Mesendoderm (in vitro differentiated cells): Measurements from ENCODE around the gene C11orf91.
A peak's percentile ranks its signal among the peaks of the same experiment; 100 is the strongest.

Experiments used
- DNase-seq: peaks from one replicate; pipeline ENCODE4 v3.0.0; 2013
- H2AK5ac ChIP-seq: 2 replicates; pipeline ENCODE4 v1.6.1; 2013; ENCODE audit warnings: low read length, inconsistent platforms
- H2BK120ac ChIP-seq: 2 replicates; pipeline ENCODE4 v1.6.1; 2013; ENCODE audit warnings: low read depth, mild to moderate bottlenecking, low read length, moderate library complexity, mixed read lengths
- H2BK15ac ChIP-seq: replicated peaks from 2 replicates; pipeline ENCODE4 v1.6.1; 2013; ENCODE audit warnings: low read depth, mild to moderate bottlenecking, moderate library complexity
- H2BK5ac ChIP-seq: 2 replicates; pipeline ENCODE4 v1.6.1; 2013; ENCODE audit warnings: low read length, inconsistent platforms
- H3K18ac ChIP-seq: 2 replicates; pipeline ENCODE4 v1.6.1; 2013; ENCODE audit warnings: mild to moderate bottlenecking, low read length, mixed read lengths
- H3K23ac ChIP-seq: one replicate; pipeline ENCODE4 v1.6.1; 2013; ENCODE audit warnings: low read length
- H3K27ac ChIP-seq: 2 replicates; pipeline ENCODE4 v1.5.1; 2013; ENCODE audit warnings: low read depth, mild to moderate bottlenecking, inconsistent platforms, low read length, moderate library complexity
- H3K27me3 ChIP-seq: 2 replicates; pipeline ENCODE4 v1.6.1; 2013; ENCODE audit warnings: low read length, control low read depth, mild to moderate bottlenecking, inconsistent platforms; ENCODE audit not compliant: insufficient read depth, poor library complexity
- H3K36me3 ChIP-seq: 2 replicates; pipeline ENCODE4 v1.6.1; 2013; ENCODE audit warnings: low read length, inconsistent platforms; ENCODE audit not compliant: control insufficient read depth, insufficient read depth
- H3K4ac ChIP-seq: one replicate; pipeline ENCODE4 v1.6.1; 2013; ENCODE audit warnings: low read depth, mild to moderate bottlenecking, low read length, moderate library complexity
- H3K4me1 ChIP-seq: 2 replicates; pipeline ENCODE4 v1.6.1; 2013; ENCODE audit warnings: low read depth, low read length, inconsistent platforms; ENCODE audit not compliant: control insufficient read depth
- H3K4me2 ChIP-seq: 2 replicates; pipeline ENCODE4 v1.6.1; 2013; ENCODE audit warnings: low read length
- H3K4me3 ChIP-seq: 2 replicates; pipeline ENCODE4 v1.5.1; 2013; ENCODE audit warnings: mild to moderate bottlenecking, low read length
- H3K56ac ChIP-seq: one replicate; pipeline ENCODE4 v1.6.1; 2013; ENCODE audit warnings: low read length
- H3K79me1 ChIP-seq: 2 replicates; pipeline ENCODE4 v1.6.1; 2013; ENCODE audit warnings: low read length, inconsistent platforms
- H3K79me2 ChIP-seq: 2 replicates; pipeline ENCODE4 v1.6.1; 2013; ENCODE audit warnings: mild to moderate bottlenecking, low read length; ENCODE audit not compliant: control insufficient read depth, insufficient read depth
- H3K9ac ChIP-seq: 2 replicates; pipeline ENCODE4 v1.6.1; 2013; ENCODE audit warnings: low read length, inconsistent platforms
- H4K5ac ChIP-seq: one replicate; pipeline ENCODE4 v1.6.1; 2013; ENCODE audit warnings: low read length
- H4K8ac ChIP-seq: one replicate; pipeline ENCODE4 v1.6.1; 2013; ENCODE audit warnings: low read depth, mild to moderate bottlenecking, control low read depth, low read length, moderate library complexity
- WGBS: extraction: QIAGEN DNeasy Blood & Tissue Kit; methylation state at CpG from one replicate; pipeline ENCODE4 v1.1.7; 2013; ENCODE audit warnings: low lambda C conversion rate, missing lambda C conversion rate; ENCODE audit not compliant: insufficient coverage; ENCODE audit errors: extremely low coverage; 5-methylcytosine and 5-hydroxymethylcytosine counted together

Gene C11orf91

GRCh38 chr11:33724644-33725035 is 24.0 kb upstream of the C11orf91 start:
- H3K4me3 ChIP-seq, result no peak overlapping the region
- no peak for DNase-seq
- H2BK5ac ChIP-seq, result no peak overlapping the region
- no peaks in the 10 kb centered on the region for H3K36me3 ChIP-seq
- peaks cover 8% of the 10 kb centered on the region for H3K4me1 ChIP-seq
- no peaks in the 10 kb centered on the region for H3K79me2 ChIP-seq
- H3K18ac ChIP-seq, result no peak overlapping the region
- H2BK15ac ChIP-seq, result no peak overlapping the region
- no CpG with 5 or more reads among the region's 4 CpGs for WGBS
- no peak overlapping the region for H3K4me2 ChIP-seq
- no peak overlapping the region for H3K4ac ChIP-seq
- H3K79me1 ChIP-seq, result peaks cover 3% of the 10 kb centered on the region
- no peaks in the 10 kb centered on the region for H3K27me3 ChIP-seq
- H3K27ac ChIP-seq, result no peak overlapping the region
- no peak overlapping the region for H3K23ac ChIP-seq
- H2BK120ac ChIP-seq, result no peak overlapping the region
- H4K8ac ChIP-seq, result no peak overlapping the region
- no peak overlapping the region for H3K56ac ChIP-seq
- H4K5ac ChIP-seq, result no peak overlapping the region
- H3K9ac ChIP-seq, result no peak overlapping the region
- no peak overlapping the region for H2AK5ac ChIP-seq

- no peaks in the 10 kb centered on the region for H3K36me3 ChIP-seq
- peak overlapping the region; percentile 16 for H3K18ac ChIP-seq
- H3K4ac ChIP-seq, result no peak overlapping the region
- no peaks in the 10 kb centered on the region for H3K79me2 ChIP-seq
- no peak overlapping the region for H4K5ac ChIP-seq
- no peak overlapping the region for H2BK120ac ChIP-seq
- H3K79me1 ChIP-seq, result peaks cover 3% of the 10 kb centered on the region
- no peak overlapping the region for H2BK5ac ChIP-seq
- no peaks in the 10 kb centered on the region for H3K27me3 ChIP-seq
- H3K4me2 ChIP-seq, result no peak overlapping the region
- no peak overlapping the region for H2BK15ac ChIP-seq
- no peak overlapping the region for H3K56ac ChIP-seq
- H2AK5ac ChIP-seq, result no peak overlapping the region
- peaks cover 8% of the 10 kb centered on the region for H3K4me1 ChIP-seq
- H3K27ac ChIP-seq, result peak overlapping the region; percentile 30
- DNase-seq, result peak; percentile 92
- no peak overlapping the region for H3K4me3 ChIP-seq
- no CpG with 5 or more reads among the region's 6 CpGs for WGBS
- H3K23ac ChIP-seq, result no peak overlapping the region
- no peak overlapping the region for H4K8ac ChIP-seq
- no peak overlapping the region for H3K9ac ChIP-seq
These were observed 22.7 kb upstream of the C11orf91 start for GRCh38 chr11:33723238-33723881.

- H4K8ac ChIP-seq, result no peak overlapping the region
- H3K18ac ChIP-seq, result no peak overlapping the region
- H3K23ac ChIP-seq, result no peak overlapping the region
- H3K56ac ChIP-seq, result no peak overlapping the region
- H3K79me1 ChIP-seq, result peaks cover 3% of the 10 kb centered on the region
- H2AK5ac ChIP-seq, result no peak overlapping the region
- no peak overlapping the region for H3K4me2 ChIP-seq
- no peak overlapping the region for H2BK120ac ChIP-seq
- H3K4me1 ChIP-seq, result peaks cover 8% of the 10 kb centered on the region
- peak; percentile 53 for DNase-seq
- H2BK5ac ChIP-seq, result no peak overlapping the region
- no peak overlapping the region for H4K5ac ChIP-seq
- H3K9ac ChIP-seq, result no peak overlapping the region
- WGBS, result no CpG with 5 or more reads among the region's 2 CpGs
- no peak overlapping the region for H3K27ac ChIP-seq
- no peaks in the 10 kb centered on the region for H3K79me2 ChIP-seq
- H2BK15ac ChIP-seq, result no peak overlapping the region
- no peaks in the 10 kb centered on the region for H3K36me3 ChIP-seq
- no peak overlapping the region for H3K4ac ChIP-seq
- no peaks in the 10 kb centered on the region for H3K27me3 ChIP-seq
- no peak overlapping the region for H3K4me3 ChIP-seq
These were observed 22.1 kb upstream of the C11orf91 start for GRCh38 chr11:33722590-33723234.

DNA sequence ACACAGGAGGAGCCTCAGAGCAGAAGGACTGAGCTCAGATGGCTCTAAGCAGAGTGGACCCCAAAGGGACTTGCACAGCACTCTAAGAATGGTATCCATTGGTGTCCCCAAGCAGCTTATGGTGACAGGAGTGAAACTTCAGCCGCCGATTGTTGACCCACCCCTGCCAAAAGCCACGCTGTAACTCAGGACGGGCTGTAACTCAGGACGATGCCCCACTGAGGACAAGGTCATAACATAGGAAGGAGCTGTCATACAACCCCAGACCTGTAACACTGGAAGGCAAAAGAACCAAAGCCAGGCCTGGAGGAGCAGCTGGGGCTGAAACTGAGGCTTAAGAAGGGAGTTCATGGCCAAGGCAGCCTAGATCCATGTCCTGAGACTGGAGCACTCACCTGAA is 21.4 kb upstream of the C11orf91 start:
- Histone ChIP-seq H3K27me3 (no peaks in the 10 kb centered on the region), H3K4ac (no peak overlapping the region), H2BK120ac (no peak overlapping the region), H4K5ac (no peak overlapping the region), H3K79me2 (no peaks in the 10 kb centered on the region), H4K8ac (no peak overlapping the region), H2BK15ac (no peak overlapping the region), H3K79me1 (peaks cover 3% of the 10 kb centered on the region), H3K4me1 (peaks cover 8% of the 10 kb centered on the region), H3K23ac (no peak overlapping the region), H3K56ac (no peak overlapping the region), H3K18ac (no peak overlapping the region), H2AK5ac (no peak overlapping the region), H3K4me2 (no peak overlapping the region), H3K27ac (no peak overlapping the region), H3K4me3 (no peak overlapping the region), H3K9ac (no peak overlapping the region), H2BK5ac (no peak overlapping the region), H3K36me3 (no peaks in the 10 kb centered on the region)
- no CpG with 5 or more reads among the region's 5 CpGs for WGBS
- no peak for DNase-seq

DNA sequence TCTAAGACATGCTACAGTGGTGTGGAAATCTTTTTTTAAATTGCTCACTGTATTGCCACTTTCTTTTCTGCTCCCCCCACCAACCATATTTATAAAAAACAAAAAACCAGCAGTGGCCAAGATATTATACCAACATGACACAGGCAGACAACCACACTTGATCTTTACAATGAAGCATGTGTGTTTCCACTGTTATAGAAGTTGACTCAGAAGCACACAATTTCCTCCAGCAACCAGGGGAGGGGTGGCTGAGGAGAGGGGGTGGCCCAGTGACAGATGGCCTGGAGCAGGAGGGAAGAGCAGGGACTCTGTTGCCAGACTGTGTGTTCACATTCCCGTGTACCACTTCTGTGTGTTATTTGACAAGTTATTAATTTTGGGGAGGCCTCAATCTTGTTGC is 20.8 kb upstream of the C11orf91 start:
- Histone ChIP-seq H3K27ac (no peak overlapping the region), H2AK5ac (no peak overlapping the region), H3K56ac (no peak overlapping the region), H3K79me1 (peaks cover 3% of the 10 kb centered on the region), H3K9ac (no peak overlapping the region), H3K18ac (no peak overlapping the region), H3K4ac (no peak overlapping the region), H3K4me3 (no peak overlapping the region), H2BK5ac (no peak overlapping the region), H3K4me1 (peaks cover 8% of the 10 kb centered on the region), H4K5ac (no peak overlapping the region), H3K79me2 (no peaks in the 10 kb centered on the region), H3K23ac (no peak overlapping the region), H2BK15ac (no peak overlapping the region), H2BK120ac (no peak overlapping the region), H4K8ac (no peak overlapping the region), H3K27me3 (no peaks in the 10 kb centered on the region), H3K4me2 (no peak overlapping the region), H3K36me3 (no peaks in the 10 kb centered on the region)
- no CpG with 5 or more reads among the region's 1 CpG for WGBS
- DNase-seq, result no peak

DNA sequence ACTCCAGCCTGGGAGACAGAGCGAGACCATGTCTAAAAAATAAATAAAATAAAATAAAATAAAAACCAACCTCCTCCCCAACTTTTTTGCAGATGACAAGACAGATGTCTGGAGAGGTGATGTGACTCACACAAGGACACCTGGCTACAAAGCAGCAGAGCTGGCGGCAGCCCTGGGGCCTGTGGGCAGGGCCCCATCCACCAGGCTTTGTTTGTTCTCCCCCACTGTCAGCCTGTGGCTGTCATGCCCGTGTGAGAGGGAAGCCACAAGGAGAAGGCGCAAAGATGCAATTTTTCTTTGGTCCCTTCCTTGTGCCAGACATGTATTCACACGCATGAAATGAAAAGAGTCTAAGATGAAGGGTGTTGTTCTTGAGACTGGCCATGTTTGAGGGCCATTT is 19.0 kb upstream of the C11orf91 start:
- no peak overlapping the region for H3K4ac ChIP-seq
- no peaks in the 10 kb centered on the region for H3K27me3 ChIP-seq
- H3K79me2 ChIP-seq, result no peaks in the 10 kb centered on the region
- H4K8ac ChIP-seq, result no peak overlapping the region
- H2BK120ac ChIP-seq, result no peak overlapping the region
- H3K56ac ChIP-seq, result no peak overlapping the region
- H3K4me2 ChIP-seq, result no peak overlapping the region
- peaks cover 3% of the 10 kb centered on the region for H3K79me1 ChIP-seq
- H3K27ac ChIP-seq, result no peak overlapping the region
- no peaks in the 10 kb centered on the region for H3K36me3 ChIP-seq
- H2BK15ac ChIP-seq, result no peak overlapping the region
- H3K4me1 ChIP-seq, result peaks cover 8% of the 10 kb centered on the region
- no peak overlapping the region for H3K4me3 ChIP-seq
- no CpG with 5 or more reads among the region's 5 CpGs for WGBS
- no peak for DNase-seq
- H3K18ac ChIP-seq, result no peak overlapping the region
- no peak overlapping the region for H3K23ac ChIP-seq
- H2AK5ac ChIP-seq, result no peak overlapping the region
- H2BK5ac ChIP-seq, result no peak overlapping the region
- H3K9ac ChIP-seq, result no peak overlapping the region
- no peak overlapping the region for H4K5ac ChIP-seq
